Activated gamma-delta T cell (primary cell): Measurements from ENCODE around the gene TACO1.

Experiments
- DNase-seq: peaks from one replicate; lab custom pipeline; 2025; lab: John Stamatoyannopoulos, UW

TACO1 gene

GRCh38 chr17:63598281-63598680 is 2.4 kb upstream of the TACO1 start:
- DNase-seq = no peak

GRCh38 chr17:63601439-63602371 is 1.0 kb downstream of the TACO1 start:
- DNase-seq = no peak

GRCh38 chr17:63609816-63610573 is 9.3 kb downstream of the TACO1 start:
- DNase-seq = no peak

GRCh38 chr17:63610854-63611253 is 10.2 kb downstream of the TACO1 start:
- DNase-seq = no peak

GRCh38 chr17:63611354-63611753 is 10.7 kb downstream of the TACO1 start:
- DNase-seq = no peak

GRCh38 chr17:63613663-63614062 is 13.0 kb downstream of the TACO1 start:
- no peak for DNase-seq

GRCh38 chr17:63621229-63621683 is 20.6 kb downstream of the TACO1 start:
- DNase-seq = no peak

GRCh38 chr17:63621684-63622573 is 21.2 kb downstream of the TACO1 start, which contains the start of gene MAP3K3:
Gene MAP3K3, plus strand, starts transcription at chr17:63622417. Its CDS starts 343 bp downstream, at chr17:63622760.
- peak; percentile 92 for DNase-seq

GRCh38 chr17:63622574-63623390 is 22.1 kb downstream of the TACO1 start:
- DNase-seq = peak; percentile 54

- no peak for DNase-seq
These were observed 23.3 kb downstream of the TACO1 start for GRCh38 chr17:63623786-63624530.

- no peak for DNase-seq
These were observed 23.8 kb downstream of the TACO1 start for GRCh38 chr17:63624531-63624880.

GRCh38 chr17:63626551-63627180 is 26.0 kb downstream of the TACO1 start:
- DNase-seq = no peak

- DNase-seq = no peak
These were observed 28.9 kb downstream of the TACO1 start for GRCh38 chr17:63629627-63630026.

- DNase-seq = no peak
These were observed 30.4 kb downstream of the TACO1 start for GRCh38 chr17:63631062-63631461.

GRCh38 chr17:63631626-63632025 is 30.9 kb downstream of the TACO1 start:
- no peak for DNase-seq

- no peak for DNase-seq
These were observed 33.0 kb downstream of the TACO1 start for GRCh38 chr17:63633742-63634141.

- no peak for DNase-seq
These were observed 33.5 kb downstream of the TACO1 start for GRCh38 chr17:63634163-63634562.

- no peak for DNase-seq
These were observed 34.1 kb downstream of the TACO1 start for GRCh38 chr17:63634816-63635215.

GRCh38 chr17:63635290-63635689 is 34.6 kb downstream of the TACO1 start:
- no peak for DNase-seq

- DNase-seq = no peak
These were observed 35.1 kb downstream of the TACO1 start for GRCh38 chr17:63635787-63636186.
